Right lobe of liver (tissue), 4 donors: ENCODE measurements around the gene GALR1.

Experiments
- POLR2A ChIP-seq: fragments of 450-650 bp; IDR thresholded peaks from one replicate; pipeline ENCODE4 v1.6.1; 2017; ENCODE audit warnings: antibody characterized with exemption, mild to moderate bottlenecking
- TF ChIP-seq, protein P1 (sequence below), 4 donors: fragments of 200-600 bp in 3 of 4; fragments of 450-650 bp in 1 of 4; IDR thresholded peaks; one replicate each; pipeline versions ENCODE4 v1.5.1 to v1.8.0; 2016 to 2022; ENCODE audit warnings: antibody characterized with exemption in 4 of 4, mild to moderate bottlenecking in 2 of 4
- donor health status: DM: no; HTN: no; CAD: no.
- donor health status: DM: no; HTN: no; CAD: no.
- donor health status: DM: no; HTN: yes; CAD: no.

DNA sequence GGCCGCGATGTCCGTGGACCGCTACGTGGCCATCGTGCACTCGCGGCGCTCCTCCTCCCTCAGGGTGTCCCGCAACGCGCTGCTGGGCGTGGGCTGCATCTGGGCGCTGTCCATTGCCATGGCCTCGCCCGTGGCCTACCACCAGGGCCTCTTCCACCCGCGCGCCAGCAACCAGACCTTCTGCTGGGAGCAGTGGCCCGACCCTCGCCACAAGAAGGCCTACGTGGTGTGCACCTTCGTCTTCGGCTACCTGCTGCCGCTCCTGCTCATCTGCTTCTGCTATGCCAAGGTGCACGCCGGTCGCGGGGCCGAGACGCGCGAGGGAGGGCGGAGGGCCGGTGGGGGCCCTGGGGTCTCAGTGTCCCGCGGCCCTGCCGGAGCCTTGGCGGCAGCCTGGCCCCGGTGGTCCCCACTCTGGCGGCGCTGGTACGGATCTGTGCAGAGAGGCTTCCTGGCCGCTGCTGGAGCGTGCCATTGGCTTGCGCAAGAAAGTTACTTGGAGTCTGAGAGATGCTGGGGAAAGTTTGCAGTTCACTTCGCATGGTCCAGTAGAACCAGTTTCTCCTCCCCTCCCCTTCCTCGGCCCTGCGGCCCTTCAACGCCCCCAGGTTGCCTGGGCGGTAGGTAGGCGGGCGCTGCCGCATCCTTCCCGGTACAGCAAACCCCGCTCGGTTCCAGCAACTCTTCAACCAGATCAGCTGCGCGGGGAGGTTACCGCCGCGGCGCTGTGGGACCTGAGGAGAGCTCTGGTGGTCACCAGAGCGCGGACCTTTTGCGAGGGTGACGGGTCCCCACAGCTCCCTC lies 1.5 kb downstream of the GALR1 start:
- TF ChIP-seq, protein P1, sequence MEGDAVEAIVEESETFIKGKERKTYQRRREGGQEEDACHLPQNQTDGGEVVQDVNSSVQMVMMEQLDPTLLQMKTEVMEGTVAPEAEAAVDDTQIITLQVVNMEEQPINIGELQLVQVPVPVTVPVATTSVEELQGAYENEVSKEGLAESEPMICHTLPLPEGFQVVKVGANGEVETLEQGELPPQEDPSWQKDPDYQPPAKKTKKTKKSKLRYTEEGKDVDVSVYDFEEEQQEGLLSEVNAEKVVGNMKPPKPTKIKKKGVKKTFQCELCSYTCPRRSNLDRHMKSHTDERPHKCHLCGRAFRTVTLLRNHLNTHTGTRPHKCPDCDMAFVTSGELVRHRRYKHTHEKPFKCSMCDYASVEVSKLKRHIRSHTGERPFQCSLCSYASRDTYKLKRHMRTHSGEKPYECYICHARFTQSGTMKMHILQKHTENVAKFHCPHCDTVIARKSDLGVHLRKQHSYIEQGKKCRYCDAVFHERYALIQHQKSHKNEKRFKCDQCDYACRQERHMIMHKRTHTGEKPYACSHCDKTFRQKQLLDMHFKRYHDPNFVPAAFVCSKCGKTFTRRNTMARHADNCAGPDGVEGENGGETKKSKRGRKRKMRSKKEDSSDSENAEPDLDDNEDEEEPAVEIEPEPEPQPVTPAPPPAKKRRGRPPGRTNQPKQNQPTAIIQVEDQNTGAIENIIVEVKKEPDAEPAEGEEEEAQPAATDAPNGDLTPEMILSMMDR (IDR thresholded peaks at IDR 0.05): no peak
- TF ChIP-seq POLR2A: no peak
